Measurements from ENCODE around the gene AKAP8L. TPM values are rescaled to one million over a fixed set of nuclear protein-coding genes. Genes with fewer than 3 reads are reported as not detected.

Gene AKAP8L
- total RNA-seq, 1 experiment from 2014 or later, result 123 TPM

DNA sequence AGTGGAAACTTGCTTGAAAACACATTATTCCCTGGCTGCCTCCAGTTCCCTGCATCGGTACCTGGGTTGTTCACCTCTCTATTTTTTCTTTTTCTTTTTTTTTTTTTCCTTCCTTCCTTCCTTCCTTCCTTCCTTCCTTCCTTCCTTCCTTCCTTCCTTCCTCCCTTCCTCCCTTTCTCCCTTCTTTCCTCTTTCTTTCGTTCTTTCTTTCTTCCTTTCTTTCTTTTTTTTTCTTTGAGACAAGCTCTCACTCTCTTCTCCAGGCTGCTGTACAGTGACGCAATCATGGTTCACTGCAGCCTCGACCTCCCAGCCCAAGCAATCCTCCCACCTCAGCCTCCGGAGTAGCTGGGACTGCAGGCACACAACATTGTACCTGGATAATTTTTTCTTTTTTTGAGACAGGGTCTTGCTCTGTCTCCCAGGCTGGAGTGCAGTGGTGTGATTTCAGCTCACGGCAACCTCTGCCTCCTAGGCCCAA is 49.0 kb upstream of the AKAP8L start:
- WGBS (ENCODE audit: extremely low coverage, insufficient read length, low lambda C conversion rate), result no CpG with 5 or more reads among the region's 6 CpGs
- H2BK5ac ChIP-seq (ENCODE audit: insufficient read length, low read length), result no peak overlapping the region
- H3K36me3 Mint-ChIP-seq (ENCODE audit: insufficient read depth in 1 of 3, low read depth in 3 of 3), result no peaks in the 10 kb centered on the region; a peak in 1 of 7 replicates

More for the DNA sequence above, 49.0 kb upstream of the AKAP8L start:
- no peak overlapping the region for H3K9ac ChIP-seq (ENCODE audit: extremely low read depth, insufficient read length, low read length)
- no peak overlapping the region for H4K5ac ChIP-seq (ENCODE audit: insufficient read length, low read depth, low read length)
- H3T11ph ChIP-seq (ENCODE audit: low read length), result no peak overlapping the region
- H3K4me1 Mint-ChIP-seq, result 0 out of 4 replicates have a peak, but pooled peaks cover 0 to 2% of the 10 kb centered on the region in 2 experiments
- H3K4me1 ChIP-seq (ENCODE audit: insufficient read depth, low read length), result no peaks in the 10 kb centered on the region; the same call in 1 of the 2 replicates
- H2BK120ac ChIP-seq (ENCODE audit: low read depth, low read length, poor library complexity, severe bottlenecking), result no peak overlapping the region
- H2BK15ac ChIP-seq (ENCODE audit: low read depth, low read length), result no peak overlapping the region
- no peak overlapping the region for H3K23ac ChIP-seq (ENCODE audit: insufficient read length, low read depth, low read length)
- H2AK5ac ChIP-seq (ENCODE audit: insufficient read length, low read length), result no peak overlapping the region
- H2BK12ac ChIP-seq (ENCODE audit: insufficient read length, low read depth, low read length), result no peak overlapping the region
- peaks cover 54% of the 10 kb centered on the region for H3K27me3 Mint-ChIP-seq (ENCODE audit: low read depth)
- no peak overlapping the region for H2BK20ac ChIP-seq (ENCODE audit: low read depth, low read length, poor library complexity, severe bottlenecking)
- H3K14ac ChIP-seq (ENCODE audit: insufficient read depth, low read length), result no peak overlapping the region
- no peaks in the 10 kb centered on the region for H3K9me3 ChIP-seq (ENCODE audit: control insufficient read depth, low read depth, low read length)
- H3K79me2 ChIP-seq (ENCODE audit: insufficient read depth, low read length), result no peaks in the 10 kb centered on the region
- H4K20me1 ChIP-seq (ENCODE audit: control insufficient read depth, insufficient read depth, insufficient read length), result no peaks in the 10 kb centered on the region
- TF ChIP-seq, protein P1, sequence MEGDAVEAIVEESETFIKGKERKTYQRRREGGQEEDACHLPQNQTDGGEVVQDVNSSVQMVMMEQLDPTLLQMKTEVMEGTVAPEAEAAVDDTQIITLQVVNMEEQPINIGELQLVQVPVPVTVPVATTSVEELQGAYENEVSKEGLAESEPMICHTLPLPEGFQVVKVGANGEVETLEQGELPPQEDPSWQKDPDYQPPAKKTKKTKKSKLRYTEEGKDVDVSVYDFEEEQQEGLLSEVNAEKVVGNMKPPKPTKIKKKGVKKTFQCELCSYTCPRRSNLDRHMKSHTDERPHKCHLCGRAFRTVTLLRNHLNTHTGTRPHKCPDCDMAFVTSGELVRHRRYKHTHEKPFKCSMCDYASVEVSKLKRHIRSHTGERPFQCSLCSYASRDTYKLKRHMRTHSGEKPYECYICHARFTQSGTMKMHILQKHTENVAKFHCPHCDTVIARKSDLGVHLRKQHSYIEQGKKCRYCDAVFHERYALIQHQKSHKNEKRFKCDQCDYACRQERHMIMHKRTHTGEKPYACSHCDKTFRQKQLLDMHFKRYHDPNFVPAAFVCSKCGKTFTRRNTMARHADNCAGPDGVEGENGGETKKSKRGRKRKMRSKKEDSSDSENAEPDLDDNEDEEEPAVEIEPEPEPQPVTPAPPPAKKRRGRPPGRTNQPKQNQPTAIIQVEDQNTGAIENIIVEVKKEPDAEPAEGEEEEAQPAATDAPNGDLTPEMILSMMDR (conservative IDR thresholded peaks at IDR 0.05), result no peak
- no peak for DNase-seq
- H2AFZ ChIP-seq (ENCODE audit: low read length), result no peak overlapping the region
- H3K4me2 ChIP-seq (ENCODE audit: insufficient read depth, insufficient read length, low read length), result no peak overlapping the region
- no peak overlapping the region for H3K4ac ChIP-seq (ENCODE audit: low read depth, low read length)
- no peak overlapping the region for H3K18ac ChIP-seq (ENCODE audit: insufficient read length, low read depth, low read length)
- H3K27ac Mint-ChIP-seq, result no peak overlapping the region
- no peak overlapping the region for H4K91ac ChIP-seq (ENCODE audit: insufficient read length, low read depth, low read length)
- H3K9me3 Mint-ChIP-seq, result peaks cover 2 to 22% of the 10 kb centered on the region in 2 experiments; a peak in 3 of 5 replicates
- no peak overlapping the region for H3K4me3 Mint-ChIP-seq
- no peak overlapping the region for H3K56ac ChIP-seq (ENCODE audit: insufficient read length, low read depth, low read length)
- H3K27ac ChIP-seq (ENCODE audit: insufficient read length, low read depth, low read length), result no peak overlapping the region
- H4K8ac ChIP-seq (replicated peaks; ENCODE audit: insufficient read length, low read depth, low read length), result no peak overlapping the region
- no peaks in the 10 kb centered on the region for H3K79me1 ChIP-seq (ENCODE audit: insufficient read depth, low read depth, low read length, poor library complexity, severe bottlenecking)
- no peaks in the 10 kb centered on the region for H3K23me2 ChIP-seq (ENCODE audit: insufficient read length, low read depth, low read length, poor library complexity, severe bottlenecking)
- peaks cover 11% of the 10 kb centered on the region; the same call in 1 of the 2 replicates for H3K27me3 ChIP-seq (ENCODE audit: insufficient read depth, low read length)
